GM12865 (cell line): ENCODE results near the gene MXRA8.

Experiments used
- DNase-seq: peaks from one replicate; pipeline ENCODE4 v3.0.0; 2010; ENCODE audit warnings: low read depth
- H3K4me3 ChIP-seq: 2 replicates; pipeline ENCODE4 v1.5.1; 2011; ENCODE audit warnings: mild to moderate bottlenecking, low read depth, low read length, control low read depth
- TF ChIP-seq, protein P1 (sequence below): IDR thresholded peaks from 2 replicates; pipeline ENCODE4 v1.5.1; 2011; ENCODE audit warnings: low read length, control low read depth, low read depth, inconsistent platforms; ENCODE audit not compliant: insufficient read depth; ENCODE audit errors: missing control alignments

Gene MXRA8

DNA sequence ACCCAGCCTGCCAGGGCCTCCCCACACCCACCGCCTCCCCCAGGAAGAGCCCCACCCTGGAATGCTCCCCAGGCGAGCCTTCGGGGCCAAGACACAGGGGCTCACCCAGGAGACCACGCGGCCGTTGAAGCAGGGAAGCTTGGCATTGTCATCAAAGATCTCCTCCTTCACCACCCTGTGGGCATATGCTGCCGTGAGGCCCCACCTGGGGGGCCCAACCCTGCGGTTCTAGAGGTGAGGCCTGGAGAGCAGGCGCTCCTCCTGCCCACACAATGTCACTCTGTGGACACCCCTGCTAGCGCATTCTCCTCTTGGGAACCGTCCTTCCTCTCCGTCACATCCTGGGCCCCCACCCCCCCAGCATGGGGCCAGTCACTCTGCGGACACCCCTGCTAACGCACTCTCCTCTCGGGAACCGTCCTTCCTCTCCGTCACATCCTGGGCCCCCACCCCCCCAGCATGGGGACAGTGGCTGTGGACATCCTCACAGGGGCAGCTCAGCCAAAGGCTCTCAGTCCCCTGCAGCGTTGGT is 15.7 kb downstream of the MXRA8 start:
- DNase-seq, result no peak
- no peak overlapping the region for H3K4me3 ChIP-seq
- TF ChIP-seq, protein P1, sequence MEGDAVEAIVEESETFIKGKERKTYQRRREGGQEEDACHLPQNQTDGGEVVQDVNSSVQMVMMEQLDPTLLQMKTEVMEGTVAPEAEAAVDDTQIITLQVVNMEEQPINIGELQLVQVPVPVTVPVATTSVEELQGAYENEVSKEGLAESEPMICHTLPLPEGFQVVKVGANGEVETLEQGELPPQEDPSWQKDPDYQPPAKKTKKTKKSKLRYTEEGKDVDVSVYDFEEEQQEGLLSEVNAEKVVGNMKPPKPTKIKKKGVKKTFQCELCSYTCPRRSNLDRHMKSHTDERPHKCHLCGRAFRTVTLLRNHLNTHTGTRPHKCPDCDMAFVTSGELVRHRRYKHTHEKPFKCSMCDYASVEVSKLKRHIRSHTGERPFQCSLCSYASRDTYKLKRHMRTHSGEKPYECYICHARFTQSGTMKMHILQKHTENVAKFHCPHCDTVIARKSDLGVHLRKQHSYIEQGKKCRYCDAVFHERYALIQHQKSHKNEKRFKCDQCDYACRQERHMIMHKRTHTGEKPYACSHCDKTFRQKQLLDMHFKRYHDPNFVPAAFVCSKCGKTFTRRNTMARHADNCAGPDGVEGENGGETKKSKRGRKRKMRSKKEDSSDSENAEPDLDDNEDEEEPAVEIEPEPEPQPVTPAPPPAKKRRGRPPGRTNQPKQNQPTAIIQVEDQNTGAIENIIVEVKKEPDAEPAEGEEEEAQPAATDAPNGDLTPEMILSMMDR, result no peak

DNA sequence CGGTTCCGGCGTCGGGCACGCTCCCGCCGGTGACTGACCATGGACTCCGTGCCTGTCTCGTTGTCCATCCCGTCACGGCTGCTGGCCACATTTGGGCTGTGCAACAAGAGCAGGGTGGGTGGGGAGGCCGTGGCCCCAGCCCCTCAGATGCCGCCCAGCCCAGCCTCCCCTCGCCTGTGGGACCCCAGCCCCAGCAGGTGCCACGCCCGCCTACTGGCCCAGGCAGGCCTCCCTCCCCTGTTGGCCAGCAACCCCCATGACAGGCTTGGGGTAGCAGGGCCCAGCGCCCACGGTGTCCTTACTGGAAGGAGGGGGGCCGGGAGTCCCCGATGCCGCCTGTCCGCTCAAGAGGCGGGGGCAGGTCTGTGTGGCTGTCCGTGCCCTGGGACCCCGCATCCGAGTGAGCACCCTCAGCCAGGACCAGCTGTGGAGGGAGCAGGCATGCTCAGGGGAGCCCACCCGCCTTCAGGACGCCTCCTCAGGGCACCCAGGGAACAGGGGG is 16.2 kb downstream of the MXRA8 start:
- DNase-seq, result no peak
- TF ChIP-seq, protein P1, result no peak
- H3K4me3 ChIP-seq, result no peak overlapping the region

DNA sequence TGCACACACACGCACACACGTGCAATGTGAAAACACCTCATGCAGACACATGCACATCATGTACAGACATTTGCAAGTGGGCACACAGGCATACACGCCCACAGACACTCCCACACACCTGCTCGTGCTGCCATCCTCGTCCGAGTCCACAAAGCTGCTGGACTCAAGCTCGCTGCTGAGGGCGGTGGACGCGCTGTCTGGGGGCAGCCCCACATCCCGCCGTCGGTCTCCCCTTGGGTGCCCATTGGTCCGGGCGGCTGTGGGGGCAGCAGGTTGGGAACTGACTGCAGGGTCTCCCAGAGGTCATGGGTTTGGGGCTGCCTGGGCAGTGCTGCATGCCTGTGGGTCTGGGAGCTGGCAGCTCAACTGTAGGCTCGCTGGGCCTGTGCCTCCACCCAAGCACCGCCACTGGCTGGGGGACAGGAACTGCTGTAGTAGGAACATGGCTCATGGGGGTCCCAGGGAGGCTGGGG is 16.8 kb downstream of the MXRA8 start:
- TF ChIP-seq, protein P1, result no peak
- H3K4me3 ChIP-seq, result no peak overlapping the region
- no peak for DNase-seq

DNA sequence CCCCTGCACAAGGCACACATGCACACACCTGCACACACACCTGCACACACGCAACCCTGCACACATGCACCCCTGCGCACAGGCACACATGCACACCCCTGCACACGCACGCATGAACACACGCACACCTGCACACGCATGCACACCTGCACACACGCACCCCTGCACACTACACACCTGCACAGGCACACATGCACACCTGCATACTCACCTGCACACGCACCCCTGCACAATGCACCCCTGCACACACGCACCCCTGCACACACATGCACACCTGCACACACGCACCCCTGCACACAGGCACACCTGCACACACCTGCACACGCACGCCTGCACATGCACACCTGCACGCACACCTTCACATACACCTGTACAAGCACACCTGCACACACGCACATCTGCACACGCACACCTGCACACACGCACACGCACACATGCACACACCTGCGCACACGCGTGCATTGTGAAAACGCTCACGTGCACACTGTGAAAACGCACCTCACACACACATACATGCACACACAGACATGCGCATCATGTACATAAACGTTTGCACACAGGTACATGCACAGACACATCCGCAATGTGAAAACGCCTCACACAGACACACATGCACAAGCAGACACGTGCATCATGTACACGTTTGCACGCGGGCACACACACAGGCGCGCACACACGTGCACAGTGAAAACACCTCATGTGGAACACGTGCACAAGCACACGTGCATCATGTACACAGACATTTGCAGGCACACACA is 17.4 kb downstream of the MXRA8 start:
- no peak overlapping the region for H3K4me3 ChIP-seq
- no peak for DNase-seq

DNA sequence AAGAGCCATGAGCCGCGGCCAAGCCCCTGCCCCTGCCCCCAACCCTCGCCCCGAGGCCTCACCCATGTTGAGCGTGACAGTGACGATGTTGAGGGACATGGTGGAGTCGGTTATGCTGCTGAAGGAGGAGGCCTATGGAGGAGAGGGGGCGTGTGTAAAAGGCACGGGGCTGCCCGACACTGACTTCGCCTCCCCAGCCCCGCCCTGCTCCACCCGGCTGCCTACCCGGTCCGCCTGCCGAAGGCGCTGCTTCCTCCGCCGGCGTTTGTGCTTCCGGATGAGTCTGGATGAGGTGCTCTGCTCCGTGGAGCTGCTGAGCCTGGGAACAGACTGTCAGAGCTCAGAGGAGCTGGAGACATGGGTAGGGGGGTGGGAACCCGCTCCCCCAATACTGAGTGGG is 18.2 kb downstream of the MXRA8 start:
- no peak for DNase-seq
- TF ChIP-seq, protein P1, result no peak
- no peak overlapping the region for H3K4me3 ChIP-seq

More for the DNA sequence above, 17.4 kb downstream of the MXRA8 start:
- TF ChIP-seq, protein P1, result no peak

DNA sequence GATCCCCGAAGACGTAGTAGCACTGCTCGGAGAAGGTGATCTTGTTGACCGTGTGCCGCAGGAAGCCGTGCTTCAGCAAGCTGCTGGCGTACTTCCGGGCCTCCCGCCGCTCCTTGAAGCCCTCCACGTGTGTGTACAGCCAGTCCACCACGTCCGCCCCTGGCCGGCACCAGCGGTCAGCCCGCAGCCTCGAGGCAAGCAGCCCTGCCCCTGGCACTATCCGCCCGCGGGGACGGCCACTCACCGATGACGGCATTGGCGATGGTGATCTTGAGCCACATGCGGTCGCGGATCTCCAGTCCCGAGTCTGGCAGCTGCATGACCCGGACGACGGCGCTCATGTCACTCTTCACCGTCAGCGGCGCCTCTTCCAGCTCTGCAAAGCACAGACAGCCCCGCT is 20.1 kb downstream of the MXRA8 start:
- TF ChIP-seq, protein P1, result no peak
- no peak for DNase-seq
- H3K4me3 ChIP-seq, result no peak overlapping the region
